ENCODE data around the gene USP32.
A peak's percentile ranks its signal among the peaks of the same experiment; 100 is the strongest.

USP32 gene

GRCh38 chr17:60391471-60392041 lies 377 bp downstream of the USP32 start (continued):
- TF ChIP-seq PATZ1 (CRISPR knock-in tag; IDR thresholded peaks at IDR 0.05; ENCODE audit: borderline replicate concordance) (0 out of 2 replicates have a peak, but pooled peaks have one; percentile 9), ISL1 (CRISPR knock-in tag; IDR thresholded peaks at IDR 0.05) (no peak), ESRRG (CRISPR knock-in tag; IDR thresholded peaks at IDR 0.05) (peak; percentile 81; the same call in 1 of the 2 replicates), BACH2 (CRISPR knock-in tag; IDR thresholded peaks at IDR 0.05; ENCODE audit: borderline replicate concordance) (no peak), ZNF8 (CRISPR knock-in tag; IDR thresholded peaks at IDR 0.05) (no peak), ZFP30 (CRISPR knock-in tag; IDR thresholded peaks at IDR 0.05) (no peak), TOX (CRISPR knock-in tag; IDR thresholded peaks at IDR 0.05; ENCODE audit: borderline replicate concordance) (no peak), POU6F1 (CRISPR knock-in tag; IDR thresholded peaks at IDR 0.05; ENCODE audit: borderline replicate concordance, low read depth) (no peak), ZC3H10 (CRISPR knock-in tag; IDR thresholded peaks at IDR 0.05) (no peak)
- TF ChIP-seq, protein P1, sequence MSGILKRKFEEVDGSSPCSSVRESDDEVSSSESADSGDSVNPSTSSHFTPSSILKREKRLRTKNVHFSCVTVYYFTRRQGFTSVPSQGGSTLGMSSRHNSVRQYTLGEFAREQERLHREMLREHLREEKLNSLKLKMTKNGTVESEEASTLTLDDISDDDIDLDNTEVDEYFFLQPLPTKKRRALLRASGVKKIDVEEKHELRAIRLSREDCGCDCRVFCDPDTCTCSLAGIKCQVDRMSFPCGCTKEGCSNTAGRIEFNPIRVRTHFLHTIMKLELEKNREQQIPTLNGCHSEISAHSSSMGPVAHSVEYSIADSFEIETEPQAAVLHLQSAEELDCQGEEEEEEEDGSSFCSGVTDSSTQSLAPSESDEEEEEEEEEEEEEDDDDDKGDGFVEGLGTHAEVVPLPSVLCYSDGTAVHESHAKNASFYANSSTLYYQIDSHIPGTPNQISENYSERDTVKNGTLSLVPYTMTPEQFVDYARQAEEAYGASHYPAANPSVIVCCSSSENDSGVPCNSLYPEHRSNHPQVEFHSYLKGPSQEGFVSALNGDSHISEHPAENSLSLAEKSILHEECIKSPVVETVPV (CRISPR knock-in tag; IDR thresholded peaks at IDR 0.05): 0 out of 2 replicates have a peak, but pooled peaks have one; percentile 70

DNA sequence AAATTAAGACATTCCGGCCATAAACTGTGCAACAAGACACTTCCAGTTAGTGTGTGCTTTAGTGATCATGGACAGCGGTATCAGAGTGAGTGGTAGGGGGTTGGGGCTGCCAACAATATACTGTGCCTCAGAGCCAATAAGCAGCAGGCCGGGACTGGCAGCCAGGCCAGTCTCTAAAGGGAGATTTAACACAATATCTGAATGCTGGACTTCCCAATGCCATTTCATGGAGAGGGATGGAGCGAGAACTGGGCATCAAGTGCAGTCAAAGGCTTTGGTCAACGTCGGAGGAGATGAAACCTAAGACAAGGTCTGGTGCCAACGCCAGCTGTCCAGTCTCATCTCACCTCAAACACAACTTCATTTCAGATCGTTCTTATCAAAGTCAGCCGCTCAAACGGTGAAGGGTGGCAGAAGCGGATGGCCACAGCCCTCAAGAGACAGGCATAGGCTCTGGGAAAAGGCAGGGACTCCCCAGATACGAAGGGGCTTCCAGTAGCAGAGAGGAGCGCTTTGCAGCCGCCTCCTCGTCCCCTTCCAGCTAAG lies 935 bp downstream of the USP32 start:
- TF ChIP-seq ZFP30 (CRISPR knock-in tag; IDR thresholded peaks at IDR 0.05) (no peak), TOX (CRISPR knock-in tag; IDR thresholded peaks at IDR 0.05; ENCODE audit: borderline replicate concordance) (no peak), CSDC2 (CRISPR knock-in tag; IDR thresholded peaks at IDR 0.05) (no peak), ZFP3 (CRISPR knock-in tag; IDR thresholded peaks at IDR 0.05) (no peak), ZNF70 (CRISPR knock-in tag; IDR thresholded peaks at IDR 0.05) (no peak), PATZ1 (CRISPR knock-in tag; IDR thresholded peaks at IDR 0.05; ENCODE audit: borderline replicate concordance) (no peak), POU6F1 (CRISPR knock-in tag; IDR thresholded peaks at IDR 0.05; ENCODE audit: borderline replicate concordance, low read depth) (no peak), ISL1 (CRISPR knock-in tag; IDR thresholded peaks at IDR 0.05) (no peak), ZNF8 (CRISPR knock-in tag; IDR thresholded peaks at IDR 0.05) (no peak), ZC3H10 (CRISPR knock-in tag; IDR thresholded peaks at IDR 0.05) (no peak), ARNTL (CRISPR knock-in tag; IDR thresholded peaks at IDR 0.05; ENCODE audit: borderline replicate concordance, low read depth) (no peak), PPARA (CRISPR knock-in tag; IDR thresholded peaks at IDR 0.05; ENCODE audit: borderline replicate concordance) (no peak), OSR1 (CRISPR knock-in tag; IDR thresholded peaks at IDR 0.05) (no peak), SNAI2 (CRISPR knock-in tag; IDR thresholded peaks at IDR 0.05) (no peak), ESRRG (CRISPR knock-in tag; IDR thresholded peaks at IDR 0.05) (no peak)
- TF ChIP-seq, protein P2, sequence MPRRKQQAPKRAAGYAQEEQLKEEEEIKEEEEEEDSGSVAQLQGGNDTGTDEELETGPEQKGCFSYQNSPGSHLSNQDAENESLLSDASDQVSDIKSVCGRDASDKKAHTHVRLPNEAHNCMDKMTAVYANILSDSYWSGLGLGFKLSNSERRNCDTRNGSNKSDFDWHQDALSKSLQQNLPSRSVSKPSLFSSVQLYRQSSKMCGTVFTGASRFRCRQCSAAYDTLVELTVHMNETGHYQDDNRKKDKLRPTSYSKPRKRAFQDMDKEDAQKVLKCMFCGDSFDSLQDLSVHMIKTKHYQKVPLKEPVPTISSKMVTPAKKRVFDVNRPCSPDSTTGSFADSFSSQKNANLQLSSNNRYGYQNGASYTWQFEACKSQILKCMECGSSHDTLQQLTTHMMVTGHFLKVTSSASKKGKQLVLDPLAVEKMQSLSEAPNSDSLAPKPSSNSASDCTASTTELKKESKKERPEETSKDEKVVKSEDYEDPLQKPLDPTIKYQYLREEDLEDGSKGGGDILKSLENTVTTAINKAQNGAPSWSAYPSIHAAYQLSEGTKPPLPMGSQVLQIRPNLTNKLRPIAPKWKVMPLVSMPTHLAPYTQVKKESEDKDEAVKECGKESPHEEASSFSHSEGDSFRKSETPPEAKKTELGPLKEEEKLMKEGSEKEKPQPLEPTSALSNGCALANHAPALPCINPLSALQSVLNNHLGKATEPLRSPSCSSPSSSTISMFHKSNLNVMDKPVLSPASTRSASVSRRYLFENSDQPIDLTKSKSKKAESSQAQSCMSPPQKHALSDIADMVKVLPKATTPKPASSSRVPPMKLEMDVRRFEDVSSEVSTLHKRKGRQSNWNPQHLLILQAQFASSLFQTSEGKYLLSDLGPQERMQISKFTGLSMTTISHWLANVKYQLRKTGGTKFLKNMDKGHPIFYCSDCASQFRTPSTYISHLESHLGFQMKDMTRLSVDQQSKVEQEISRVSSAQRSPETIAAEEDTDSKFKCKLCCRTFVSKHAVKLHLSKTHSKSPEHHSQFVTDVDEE (CRISPR knock-in tag; IDR thresholded peaks at IDR 0.05): no peak
- TF ChIP-seq, protein P3, sequence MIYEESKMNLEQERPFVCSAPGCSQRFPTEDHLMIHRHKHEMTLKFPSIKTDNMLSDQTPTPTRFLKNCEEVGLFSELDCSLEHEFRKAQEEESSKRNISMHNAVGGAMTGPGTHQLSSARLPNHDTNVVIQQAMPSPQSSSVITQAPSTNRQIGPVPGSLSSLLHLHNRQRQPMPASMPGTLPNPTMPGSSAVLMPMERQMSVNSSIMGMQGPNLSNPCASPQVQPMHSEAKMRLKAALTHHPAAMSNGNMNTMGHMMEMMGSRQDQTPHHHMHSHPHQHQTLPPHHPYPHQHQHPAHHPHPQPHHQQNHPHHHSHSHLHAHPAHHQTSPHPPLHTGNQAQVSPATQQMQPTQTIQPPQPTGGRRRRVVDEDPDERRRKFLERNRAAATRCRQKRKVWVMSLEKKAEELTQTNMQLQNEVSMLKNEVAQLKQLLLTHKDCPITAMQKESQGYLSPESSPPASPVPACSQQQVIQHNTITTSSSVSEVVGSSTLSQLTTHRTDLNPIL (CRISPR knock-in tag; IDR thresholded peaks at IDR 0.05; ENCODE audit: low read depth): no peak
- TF ChIP-seq, protein P1 (CRISPR knock-in tag; IDR thresholded peaks at IDR 0.05): no peak
- ATAC-seq: peak; percentile 44
